ENCODE results near the gene LPP. TPM values are rescaled to one million over a fixed set of nuclear protein-coding genes. Genes with fewer than 3 reads are reported as not detected.

LPP gene
- total and polyA plus RNA-seq, 9 of the 15 experiments (the other 6 are each of a cell fraction or from before 2014, with no cell fraction given), result 0.07 to 0.18 TPM; not detected in 7

GRCh38 chr3:188677344-188677743 is 523.4 kb downstream of the LPP start (continued):
- no peak for TF ChIP-seq MGA (IDR thresholded peaks at IDR 0.05)
- TF ChIP-seq DPF2 (IDR thresholded peaks at IDR 0.05), result no peak
- TF ChIP-seq MAFK (IDR thresholded peaks at IDR 0.05; ENCODE audit: low read length), result no peak
- TF ChIP-seq BMI1 (IDR thresholded peaks at IDR 0.05; ENCODE audit: low read length), result no peak
- TF ChIP-seq THAP7 (CRISPR knock-in tag; IDR thresholded peaks at IDR 0.05), result no peak
- TF ChIP-seq CHAMP1 (IDR thresholded peaks at IDR 0.05), result no peak
- no peak for TF ChIP-seq MLLT1 (IDR thresholded peaks at IDR 0.05)

Data from K562 (cell line).